Measurements from ENCODE around the gene KCNJ10.

KCNJ10 gene

GRCh38 chr1:160082926-160083325, 13.0 kb upstream of the KCNJ10 start:
- no peak for DNase-seq

GRCh38 chr1:160082487-160082886, 12.5 kb upstream of the KCNJ10 start:
- DNase-seq = no peak

- DNase-seq = no peak
Measured at GRCh38 chr1:160081261-160081936, 11.4 kb upstream of the KCNJ10 start, which contains the start of gene KCNJ9. Gene KCNJ9 (plus strand): TSS chr1:160081538. CDS start chr1:160084031, 2,493 bp downstream.

- no peak for DNase-seq
Measured at GRCh38 chr1:160080381-160081100, 10.6 kb upstream of the KCNJ10 start.

- no peak for DNase-seq
Measured at GRCh38 chr1:160079448-160079847, 9.5 kb upstream of the KCNJ10 start.

- no peak for DNase-seq
Measured at GRCh38 chr1:160078512-160079195, 8.7 kb upstream of the KCNJ10 start.

- DNase-seq = no peak
Measured at GRCh38 chr1:160077486-160077885, 7.5 kb upstream of the KCNJ10 start.

GRCh38 chr1:160076295-160076694, 6.3 kb upstream of the KCNJ10 start:
- no peak for DNase-seq

GRCh38 chr1:160075836-160076235, 5.9 kb upstream of the KCNJ10 start:
- DNase-seq = no peak

GRCh38 chr1:160074865-160075264, 4.9 kb upstream of the KCNJ10 start:
- DNase-seq = no peak

GRCh38 chr1:160071289-160071688, 1.3 kb upstream of the KCNJ10 start:
- no peak for DNase-seq

GRCh38 chr1:160070243-160071163, 543 bp upstream of the KCNJ10 start:
- no peak for DNase-seq

- no peak for DNase-seq
Measured at GRCh38 chr1:160068225-160068624, 1.7 kb downstream of the KCNJ10 start.

GRCh38 chr1:160066829-160067745, 2.9 kb downstream of the KCNJ10 start:
- no peak for DNase-seq

GRCh38 chr1:160064746-160065145, 5.2 kb downstream of the KCNJ10 start:
- DNase-seq = no peak

- no peak for DNase-seq
Measured at GRCh38 chr1:160064164-160064563, 5.8 kb downstream of the KCNJ10 start.

GRCh38 chr1:160063176-160063575, 6.8 kb downstream of the KCNJ10 start:
- DNase-seq = no peak

GRCh38 chr1:160062230-160062532, 7.8 kb downstream of the KCNJ10 start:
- no peak for DNase-seq

GRCh38 chr1:160061369-160062229, 8.4 kb downstream of the KCNJ10 start:
- no peak for DNase-seq

GRCh38 chr1:160058087-160058486, 11.9 kb downstream of the KCNJ10 start:
- DNase-seq = no peak

- no peak for DNase-seq
Measured at GRCh38 chr1:160056648-160057169, 13.3 kb downstream of the KCNJ10 start.
